Hematopoietic multipotent progenitor cell treated with erythropoietin and hydrocortisone succinate and interleukin-3 and kit ligand, for 6 days (in vitro differentiated cells): ENCODE measurements around the gene TRPV5.

ENCODE experiments used
- DNase-seq: peaks from one replicate; pipeline ENCODE4 v3.0.0-alpha.2; 2015

TRPV5 gene

DNA sequence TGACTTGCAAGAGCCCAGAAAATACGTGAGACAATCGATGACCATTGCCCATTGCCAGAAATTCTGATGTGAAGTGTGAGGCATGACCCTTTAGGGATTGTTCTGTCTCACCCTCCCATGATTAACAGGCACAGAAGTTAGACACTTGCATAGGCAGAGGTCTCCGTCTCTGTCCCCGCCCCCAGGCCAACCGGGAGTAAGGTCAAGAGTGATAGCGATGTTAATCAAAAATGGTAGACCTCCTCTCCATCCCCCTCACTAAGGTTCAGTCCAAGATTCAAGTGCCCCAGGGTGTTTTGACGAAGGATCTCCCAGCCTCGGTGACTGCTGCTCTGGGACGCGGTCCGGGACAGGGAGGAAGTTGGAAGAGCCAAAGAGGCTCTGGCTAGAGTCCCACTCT, 25.3 kb downstream of the TRPV5 start:
- DNase-seq = no peak

DNA sequence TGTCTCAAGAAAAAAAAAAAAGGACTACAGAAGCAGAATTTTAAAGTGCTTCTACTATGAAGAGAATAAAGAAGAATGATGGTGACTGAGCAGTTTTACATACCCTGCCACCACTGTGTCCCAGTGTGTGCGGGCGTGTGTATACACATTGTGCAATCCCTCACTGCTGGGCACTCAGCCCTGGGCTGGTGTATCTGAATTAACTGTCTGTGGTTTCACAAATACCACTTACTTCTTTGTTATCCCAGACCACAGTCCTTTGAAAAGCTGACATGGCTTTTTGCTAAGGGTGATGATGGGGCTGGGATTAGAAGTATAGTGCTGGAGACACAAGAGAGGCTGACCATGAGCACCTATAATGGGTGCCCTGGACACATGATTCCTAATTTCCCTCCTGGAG, 26.9 kb downstream of the TRPV5 start:
- DNase-seq = no peak

DNA sequence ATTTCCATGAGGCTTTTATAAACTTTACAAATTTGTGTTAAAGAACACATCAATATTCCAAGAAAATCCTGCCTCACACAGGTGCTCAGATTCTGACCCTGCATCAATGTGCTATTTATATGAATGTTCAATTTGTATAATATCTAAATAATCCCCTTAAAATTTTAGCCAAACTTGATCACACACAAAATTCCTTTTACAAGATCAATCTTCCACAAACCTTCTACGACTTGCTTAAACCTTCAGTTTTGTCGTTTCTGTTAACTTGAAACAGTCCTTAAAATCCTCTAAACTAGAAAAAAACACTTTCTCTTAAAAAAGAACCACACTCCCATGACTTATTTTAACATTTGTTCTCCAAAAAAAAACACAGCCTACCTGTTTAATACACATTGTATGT, 27.8 kb downstream of the TRPV5 start:
- no peak for DNase-seq

DNA sequence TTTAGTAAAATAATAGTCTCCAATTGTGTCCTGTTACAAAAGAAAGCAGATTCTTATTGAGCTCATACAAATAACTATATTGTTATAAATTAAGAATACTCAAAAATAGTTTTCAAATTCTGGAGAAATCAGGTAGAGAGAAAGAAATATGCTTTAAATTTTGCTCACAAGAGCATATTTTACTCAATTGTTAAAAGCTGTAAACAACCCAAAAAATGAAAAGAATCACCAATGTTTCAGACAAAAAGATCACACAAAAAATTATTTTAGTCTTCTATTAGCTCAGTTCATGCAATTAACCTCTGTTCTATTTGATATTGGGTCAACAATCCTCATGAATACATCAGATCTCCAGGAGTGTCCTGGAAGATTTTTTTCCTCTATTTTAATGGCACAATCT, 29.4 kb downstream of the TRPV5 start:
- DNase-seq = no peak

DNA sequence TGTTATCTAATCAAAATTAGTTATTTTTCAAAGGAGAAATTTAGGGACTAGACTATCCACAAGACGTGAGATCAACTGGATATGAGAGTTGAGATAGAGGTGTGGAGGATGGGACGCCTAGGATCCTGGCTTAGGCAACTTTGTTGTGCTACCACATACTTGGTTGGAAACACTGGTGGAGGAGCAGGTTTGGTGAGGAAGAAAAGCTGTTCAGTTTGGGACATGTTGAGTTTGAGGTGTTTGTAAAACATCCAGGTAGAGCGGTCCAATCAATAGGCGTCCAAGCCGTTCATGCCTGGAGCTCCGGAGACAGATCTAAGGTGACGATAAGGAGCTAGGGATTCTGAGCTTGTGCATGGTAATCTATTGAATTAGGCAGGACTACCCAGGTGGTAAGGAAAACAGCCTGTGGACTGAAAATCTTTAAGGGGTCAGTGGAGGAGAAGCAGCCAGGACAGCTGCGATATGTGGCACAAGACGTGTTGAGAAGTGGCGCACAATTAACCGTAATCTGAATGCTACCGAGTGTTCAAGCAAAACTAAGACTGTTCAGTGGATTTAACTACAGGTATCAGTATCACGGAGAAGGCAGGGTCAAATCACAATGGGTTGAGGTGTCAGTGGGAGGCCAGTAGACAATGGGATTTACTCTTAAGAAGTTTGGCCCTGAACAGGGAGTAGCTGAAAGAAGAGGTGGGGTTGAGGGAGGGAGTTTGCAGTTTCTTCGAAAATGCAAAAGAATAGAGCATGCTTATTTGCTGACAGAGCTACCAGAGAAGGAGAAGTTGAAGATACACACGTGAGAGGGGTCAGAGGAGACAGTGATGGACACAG, 31.9 kb downstream of the TRPV5 start:
- no peak for DNase-seq

DNA sequence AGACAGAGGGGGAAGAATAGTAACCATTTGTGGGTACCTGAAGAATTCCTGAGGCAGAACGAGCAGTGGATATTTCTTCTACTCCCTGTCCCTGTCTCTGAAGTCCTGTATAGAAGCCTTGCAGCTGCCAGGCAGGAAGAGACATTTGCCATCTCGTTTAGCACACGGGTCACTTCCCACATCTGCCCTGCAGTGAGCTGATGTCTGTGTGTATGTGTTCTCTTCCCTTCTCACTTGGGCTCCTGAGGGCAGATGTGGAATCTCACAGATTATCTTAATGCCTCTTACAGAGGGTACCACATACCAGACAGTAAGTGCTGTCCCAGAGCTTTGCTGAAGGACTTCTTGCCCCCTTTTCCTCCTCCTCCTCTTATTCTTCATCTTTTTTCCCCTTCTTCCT, 33.9 kb downstream of the TRPV5 start:
- no peak for DNase-seq

DNA sequence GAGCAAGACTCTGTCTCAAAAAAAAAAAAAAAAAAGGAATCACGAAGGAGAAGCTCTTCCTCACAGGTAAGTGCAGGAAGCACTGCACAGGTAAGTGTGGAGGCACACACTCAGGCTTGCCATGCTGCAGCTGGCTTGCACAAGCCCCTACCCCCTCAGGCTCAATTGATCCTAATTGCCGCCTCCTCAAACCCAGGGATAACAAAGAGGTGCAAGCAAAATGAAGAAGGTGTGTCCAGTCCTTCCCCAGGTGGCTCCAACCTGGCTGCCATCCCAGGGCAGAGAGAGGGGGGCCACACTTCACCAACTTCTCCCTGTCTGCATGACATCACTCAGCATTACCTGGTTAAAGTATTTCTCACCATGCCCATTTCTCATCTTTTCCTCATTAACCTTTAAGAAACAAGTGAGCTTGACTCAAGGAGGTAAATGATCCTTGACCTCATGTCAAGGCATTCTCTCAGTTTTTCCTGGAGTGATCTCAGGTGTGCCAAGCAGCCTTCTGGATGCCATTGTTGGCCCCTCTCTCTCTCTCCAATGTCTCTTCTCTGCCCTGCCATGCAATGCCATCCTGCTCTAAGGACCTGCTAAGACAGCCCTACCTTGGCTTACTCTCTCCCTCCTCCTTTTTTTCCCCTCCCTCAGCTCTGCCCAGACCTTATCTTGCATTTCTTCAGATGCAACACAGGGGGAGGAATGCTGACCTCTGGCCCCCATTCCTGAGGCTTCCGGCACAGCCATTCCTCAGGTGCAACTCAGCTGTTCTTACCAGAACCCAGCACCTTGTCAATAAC, 35.0 kb downstream of the TRPV5 start:
- no peak for DNase-seq

DNA sequence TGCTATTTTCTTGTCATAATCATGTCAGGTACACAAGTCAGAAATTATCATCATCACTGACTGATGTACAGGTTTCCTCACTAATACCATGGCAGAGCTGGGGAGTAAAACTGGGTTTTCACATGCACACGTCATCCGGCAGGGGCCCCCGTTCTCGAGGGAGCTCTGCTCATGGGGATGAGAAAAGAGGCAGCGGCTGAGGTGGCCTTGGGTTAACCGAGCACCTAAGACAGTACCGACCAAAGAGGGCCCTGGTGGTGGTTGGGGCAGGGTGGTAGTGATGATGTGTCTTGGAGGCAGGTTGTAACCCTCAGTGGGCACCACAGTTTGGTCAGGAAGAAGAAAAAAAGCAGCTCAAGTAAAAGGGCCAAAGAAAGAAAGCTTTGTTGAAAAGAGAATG, 35.9 kb downstream of the TRPV5 start:
- no peak for DNase-seq

DNA sequence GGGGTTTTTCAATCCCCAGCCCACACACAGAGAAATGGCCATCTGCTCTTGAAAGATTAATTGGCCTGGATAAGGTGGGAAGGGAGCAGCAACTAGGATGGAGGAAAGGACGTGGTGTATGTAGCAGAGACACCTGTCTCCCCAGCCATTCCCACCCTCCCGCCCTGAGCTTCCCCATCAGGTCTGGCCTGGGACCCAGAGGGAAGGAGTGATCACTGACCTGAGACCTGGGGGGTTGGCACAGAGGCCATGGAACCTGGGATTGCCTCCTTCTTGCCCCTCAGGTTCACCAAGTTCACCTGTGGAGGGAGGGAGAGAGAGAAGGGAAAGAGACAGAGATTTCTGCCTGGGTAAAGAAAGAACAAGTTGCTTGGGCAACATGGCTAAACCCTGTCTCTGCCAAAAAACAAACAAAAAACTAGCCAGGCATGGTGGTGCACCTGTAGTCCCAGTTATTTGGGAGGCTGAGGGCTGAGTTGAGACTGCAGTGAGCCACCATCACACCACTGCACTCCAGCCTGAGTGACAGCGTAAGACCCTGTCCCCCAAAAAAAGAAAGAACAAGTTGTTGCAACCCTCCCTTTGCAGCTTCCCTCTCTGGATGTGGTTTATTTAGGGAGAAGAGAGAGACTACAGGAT, 36.7 kb downstream of the TRPV5 start:
- DNase-seq = no peak

DNA sequence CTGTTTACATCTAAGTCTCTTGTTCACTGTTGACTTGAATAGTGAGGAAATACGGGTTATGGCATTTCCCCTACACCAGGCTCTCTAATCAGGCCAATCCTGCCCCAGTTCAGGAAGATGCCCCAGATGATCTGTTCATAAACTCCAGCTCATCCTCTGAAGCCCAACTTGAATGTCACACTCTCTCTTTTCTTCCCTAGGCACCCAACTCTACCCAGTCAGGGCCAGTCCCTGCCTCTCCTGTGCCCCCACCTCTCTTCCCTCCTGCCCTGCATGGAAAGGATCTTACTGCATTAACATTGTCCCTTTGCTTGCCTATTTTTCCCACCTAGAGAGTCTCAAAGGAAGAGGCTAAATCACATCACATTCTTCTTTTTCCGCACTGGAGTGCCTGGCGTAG, 37.4 kb downstream of the TRPV5 start:
- DNase-seq = no peak

DNA sequence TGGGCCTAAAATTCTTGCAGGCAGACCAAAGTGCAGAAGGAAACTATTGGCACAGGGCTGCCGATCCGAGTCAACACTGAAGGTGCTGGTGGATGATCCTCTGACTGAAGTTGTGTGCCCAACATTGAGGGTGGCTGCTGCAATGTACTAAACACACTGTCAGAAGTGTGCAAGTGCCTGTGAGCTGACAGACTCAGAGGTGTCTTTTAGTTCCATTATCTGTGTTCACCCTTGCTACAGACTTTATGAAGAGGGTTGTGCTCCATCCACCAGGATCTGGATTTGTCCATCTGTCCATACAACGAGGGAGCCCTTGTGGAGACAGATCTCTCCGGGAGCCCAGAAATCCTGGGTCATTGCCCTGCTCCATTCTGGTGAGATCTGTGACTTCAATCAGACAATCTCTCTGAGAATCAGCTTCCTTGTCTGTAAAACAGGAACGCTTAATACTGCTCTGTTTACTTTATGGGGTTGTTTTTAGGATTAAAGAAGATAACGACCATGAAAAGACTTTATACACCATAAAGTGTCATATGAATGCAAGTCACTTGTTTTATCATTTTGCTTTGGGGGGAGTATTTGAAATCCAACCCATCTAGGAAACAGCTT, 38.5 kb downstream of the TRPV5 start:
- DNase-seq = no peak

DNA sequence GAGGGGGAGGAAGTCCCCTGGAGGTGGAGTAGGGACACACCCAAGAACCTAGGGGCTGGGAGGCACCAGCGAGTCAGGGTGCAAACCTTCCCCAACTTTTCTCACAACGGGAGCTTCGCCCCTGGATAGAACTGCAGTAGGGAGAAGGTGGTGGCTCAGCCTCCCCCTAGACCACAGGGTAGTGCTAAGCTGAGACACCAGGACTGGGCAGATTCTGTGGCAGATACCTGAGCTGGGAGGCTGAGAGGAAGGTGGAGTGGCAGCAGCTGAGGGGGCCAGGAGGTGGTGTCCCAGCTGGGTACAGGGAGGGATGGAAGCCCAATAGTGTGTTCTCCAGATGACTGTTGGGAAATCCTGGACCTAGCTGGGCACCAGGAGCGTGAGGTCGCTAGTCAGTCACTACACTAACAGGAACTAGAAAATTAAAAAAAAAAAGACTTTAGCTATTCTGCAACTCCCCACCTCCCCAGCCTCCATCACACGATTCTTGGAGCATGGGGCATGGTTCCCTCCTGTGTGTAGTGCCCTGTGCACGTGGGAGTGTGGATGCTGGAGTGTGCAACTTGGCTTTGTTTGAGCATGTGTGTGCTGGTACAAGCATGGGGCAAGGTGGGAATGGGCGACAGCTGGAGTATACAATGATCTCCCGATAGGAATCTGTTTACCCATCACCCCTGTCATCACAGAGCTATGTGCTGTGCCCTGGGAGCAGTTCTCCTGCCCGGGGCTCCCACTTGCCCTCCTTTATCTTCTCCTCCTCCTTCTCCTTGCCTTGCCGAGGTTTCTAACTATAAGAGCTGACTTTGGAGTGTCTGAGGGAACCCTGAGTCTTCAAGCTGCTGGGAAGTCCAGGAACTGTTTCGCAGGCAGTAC, 39.2 kb downstream of the TRPV5 start:
- no peak for DNase-seq

DNA sequence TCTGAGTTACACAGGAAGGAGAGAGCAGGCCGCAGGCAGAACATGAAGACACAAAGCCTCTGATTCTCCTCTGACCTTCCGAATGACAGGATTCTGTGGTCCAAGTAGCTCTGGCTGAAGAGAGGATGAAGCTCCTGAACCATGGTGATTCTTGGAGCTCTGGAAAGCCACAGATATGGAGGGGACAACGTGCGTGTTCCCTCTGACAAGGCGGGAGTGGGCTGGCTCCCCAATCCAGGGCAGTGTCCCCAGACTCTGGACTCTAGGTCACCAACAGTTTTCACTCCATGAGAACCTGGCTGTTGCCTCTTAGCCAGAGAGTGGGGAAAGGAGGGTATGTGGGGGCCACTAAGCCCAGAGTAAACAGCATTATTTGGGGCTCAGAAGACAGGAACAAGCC, 40.6 kb downstream of the TRPV5 start:
- no peak for DNase-seq

DNA sequence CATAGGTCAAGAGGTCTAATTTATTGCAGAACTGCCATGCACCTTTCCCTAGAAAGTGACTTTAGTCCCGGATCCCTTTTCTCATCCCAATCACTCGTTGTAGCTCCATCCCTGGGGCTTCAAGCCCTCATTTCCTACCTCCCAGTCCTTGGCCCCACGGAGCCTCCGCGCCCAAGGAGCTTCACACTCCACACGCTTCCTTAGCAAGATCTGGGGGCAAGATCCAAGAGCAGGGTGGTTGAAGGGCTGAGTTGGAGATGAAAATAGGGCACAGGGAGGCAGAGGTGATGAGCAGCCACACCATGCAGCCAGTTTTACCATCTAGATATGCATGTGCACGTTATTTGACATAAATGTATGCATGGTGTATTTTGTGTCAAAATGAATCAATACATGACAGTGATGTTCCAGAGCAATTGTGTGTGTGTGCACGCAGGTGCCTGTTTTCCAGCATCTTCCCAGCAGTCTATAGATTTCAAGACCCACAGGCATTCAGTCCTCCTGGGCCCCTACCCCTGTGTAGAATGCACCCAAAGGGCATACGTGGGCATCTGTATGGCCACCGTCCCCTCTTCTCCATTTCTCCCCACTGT, 42.0 kb downstream of the TRPV5 start:
- DNase-seq = no peak

DNA sequence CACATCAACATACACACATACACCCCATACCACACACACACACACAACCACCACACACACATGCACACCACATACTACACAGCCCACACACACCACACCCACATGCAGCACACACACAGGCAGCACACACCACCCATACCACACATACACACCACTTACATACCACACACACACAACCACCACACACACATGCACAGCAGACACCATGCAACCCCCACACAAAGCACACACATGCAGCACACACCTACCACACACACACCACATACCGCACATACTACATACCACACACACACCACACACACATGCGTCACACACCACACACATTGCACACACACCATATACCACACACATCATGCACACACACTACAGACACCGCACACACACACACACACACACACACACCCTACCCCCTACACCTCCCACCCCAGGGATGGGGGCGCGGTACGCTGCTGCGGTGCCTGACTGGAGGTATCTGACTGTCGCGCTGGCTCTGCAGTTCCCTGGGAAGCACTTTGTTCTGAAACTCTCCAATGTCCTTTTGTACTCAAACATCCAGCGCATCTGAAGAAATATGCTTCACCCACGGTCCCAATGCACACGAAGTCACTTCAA, 42.6 kb downstream of the TRPV5 start:
- no peak for DNase-seq

DNA sequence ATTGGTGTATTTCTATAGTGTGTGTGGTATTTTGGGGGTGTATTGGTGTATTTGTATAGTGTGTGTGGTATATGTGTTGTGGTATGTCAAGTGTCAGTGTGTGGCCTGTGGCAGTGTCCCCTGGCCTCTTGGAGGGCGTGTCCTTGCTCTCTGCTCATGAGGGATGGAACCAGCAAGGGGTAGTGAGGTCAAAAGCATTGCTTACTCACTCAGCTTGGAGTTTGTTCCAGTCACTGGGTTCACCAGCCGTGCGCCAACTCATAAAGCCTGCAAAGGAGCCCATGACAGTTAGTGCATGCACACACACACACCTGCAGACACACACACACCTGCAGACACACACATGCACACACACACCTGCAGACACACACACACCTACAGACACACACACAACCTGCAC, 43.7 kb downstream of the TRPV5 start:
- no peak for DNase-seq

DNA sequence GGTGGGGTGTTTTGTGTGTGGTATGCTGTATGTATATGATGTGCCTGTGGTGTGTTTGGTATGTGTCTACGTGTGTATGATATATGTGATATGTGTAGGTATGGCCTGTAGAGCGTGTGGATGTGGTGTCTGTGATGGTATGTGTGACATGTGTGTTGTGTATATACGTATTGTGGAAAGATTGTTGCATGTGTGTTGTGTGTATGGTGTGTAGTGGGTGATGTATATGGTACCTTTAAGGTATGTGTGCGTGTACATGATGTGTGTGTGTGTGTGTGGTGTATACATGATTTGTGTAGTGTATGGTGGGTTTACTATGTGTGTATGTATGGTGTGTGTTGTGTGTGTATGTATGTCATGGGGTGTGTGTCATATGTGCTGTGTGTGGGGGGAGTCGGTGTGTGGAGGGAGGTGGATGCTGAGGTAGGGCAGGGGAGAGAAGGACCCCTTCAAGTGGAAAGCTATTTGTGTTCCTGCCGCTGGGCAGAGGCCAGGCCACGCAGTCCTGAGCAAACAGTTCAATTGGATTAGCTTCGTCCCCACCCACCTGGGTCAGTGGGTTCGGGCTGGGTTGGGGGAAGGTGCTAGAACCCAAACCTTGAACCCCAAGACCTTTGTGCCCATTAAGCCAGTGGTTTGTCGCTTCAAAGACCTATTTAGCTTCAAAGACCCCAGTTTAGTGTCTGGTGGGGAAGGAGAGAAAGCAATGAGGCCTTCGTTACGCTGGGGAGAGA, 46.1 kb downstream of the TRPV5 start:
- DNase-seq = no peak

DNA sequence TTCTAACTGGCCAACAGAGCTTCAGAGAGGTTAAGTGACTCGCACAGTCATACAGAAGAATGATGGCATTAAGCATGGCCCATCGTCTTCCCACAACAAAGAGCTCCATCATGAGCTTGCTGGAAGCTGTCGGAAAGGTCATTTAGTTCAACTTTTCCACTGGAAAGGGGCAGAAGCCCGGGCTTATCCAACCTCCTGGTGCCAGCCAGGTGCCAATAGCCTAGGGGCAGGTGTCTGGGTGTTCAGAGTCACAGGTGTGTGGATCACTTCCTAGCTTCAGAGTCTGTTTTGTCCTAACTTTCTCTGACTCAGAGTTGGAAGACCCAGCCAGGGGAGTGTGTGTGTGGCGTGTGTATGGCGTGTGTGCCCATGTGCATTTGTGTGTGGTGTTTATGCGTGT, 46.7 kb downstream of the TRPV5 start:
- no peak for DNase-seq

DNA sequence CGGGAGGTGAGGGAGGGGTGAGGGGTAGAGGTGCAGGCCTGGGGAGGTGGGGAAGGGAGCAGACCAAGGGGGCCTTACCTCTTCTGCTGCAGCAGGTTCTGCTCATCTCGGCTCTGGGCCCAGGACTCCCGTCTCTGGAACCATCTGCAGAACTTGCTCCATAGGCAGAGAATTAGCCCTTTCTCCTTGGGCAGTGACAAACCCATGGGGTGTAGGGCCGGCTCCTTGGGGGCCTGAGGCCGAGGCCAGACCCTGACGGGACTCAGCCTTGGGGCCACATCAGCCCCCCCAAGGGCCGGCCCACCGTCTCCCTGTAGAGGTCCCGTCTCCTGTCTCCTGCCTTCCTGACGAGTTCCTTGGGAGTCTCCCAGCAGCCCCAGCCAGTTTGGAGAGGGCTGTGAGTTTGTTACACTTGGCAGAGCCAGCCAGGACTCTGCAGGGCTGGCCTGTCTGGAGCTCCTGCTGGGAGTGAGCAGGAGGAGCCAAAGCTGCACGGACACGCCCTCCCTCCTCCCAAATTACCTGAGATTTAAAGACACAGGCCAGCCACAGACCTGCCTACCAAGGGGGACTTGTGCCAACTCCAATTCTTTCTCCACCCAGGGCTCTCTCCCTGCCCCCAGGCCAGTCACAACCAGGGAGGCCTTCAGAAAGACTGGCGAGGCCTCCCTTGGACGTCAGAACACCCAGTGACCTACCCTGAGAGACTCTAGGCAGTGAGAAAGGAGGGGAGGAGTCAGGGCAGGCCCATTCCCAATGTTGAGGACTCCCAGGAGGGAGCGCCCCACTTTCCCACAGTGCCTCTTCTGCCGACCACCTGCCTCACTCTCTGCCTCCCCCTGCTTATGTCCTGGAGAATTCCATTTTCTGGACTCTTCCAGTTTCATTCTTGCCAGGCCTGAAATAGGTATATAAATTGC, 48.0 kb downstream of the TRPV5 start, which contains the start of gene TRPV6:
Gene TRPV6 (minus strand): TSS at position 435 of the 920 bp plus-strand sequence.
- no peak for DNase-seq

DNA sequence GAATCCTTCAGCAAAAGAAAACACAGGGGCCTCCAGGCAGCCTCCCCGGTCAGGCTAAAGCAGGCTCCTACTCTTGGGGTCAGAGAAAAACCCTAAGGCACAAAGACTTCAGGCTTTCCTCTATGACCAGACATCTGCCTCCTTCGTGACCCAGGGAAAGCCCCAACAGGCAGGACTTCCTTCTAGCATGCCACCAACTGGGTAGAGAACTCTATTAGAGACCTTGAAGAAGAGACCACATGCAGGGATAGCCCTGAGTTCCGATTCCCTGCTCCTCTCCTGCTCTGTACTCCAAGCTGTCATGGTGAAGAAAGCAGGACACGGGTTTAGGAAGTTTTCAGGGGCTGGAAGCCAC, 49.3 kb downstream of the TRPV5 start:
- DNase-seq = no peak
